Thymus (tissue), 11 donors: ENCODE measurements around the gene POLR2B. TPM values are rescaled to one million over a fixed set of nuclear protein-coding genes. Genes with fewer than 3 reads are reported as not detected.

Source experiments
- DNase-seq, 9 donors: peaks; one replicate each; pipeline ENCODE4 v3.0.0-alpha.2; 2013; ENCODE audit warnings: low spot score in 9 of 9, low read depth in 6 of 9, missing footprints in 1 of 9
- H3K27ac ChIP-seq, 2 donors: one replicate each; pipeline ENCODE4 v1.5.1; 2013; ENCODE audit warnings: control low read depth in 1 of 2, low read depth in 1 of 2, low read length in 1 of 2, mild to moderate bottlenecking in 1 of 2, moderate library complexity in 1 of 2
- H3K27me3 ChIP-seq, 2 donors: one replicate each; pipeline ENCODE4 v1.5.1; 2013; ENCODE audit warnings: low read length in 1 of 2; ENCODE audit not compliant: control insufficient read depth in 2 of 2, insufficient read depth in 1 of 2
- H3K36me3 ChIP-seq, 2 donors: one replicate each; pipeline ENCODE4 v1.5.1; 2013; ENCODE audit warnings: low read length in 1 of 2, mild to moderate bottlenecking in 1 of 2, moderate library complexity in 1 of 2; ENCODE audit not compliant: control insufficient read depth in 2 of 2, insufficient read depth in 2 of 2
- H3K4me1 ChIP-seq, 2 donors: one replicate each; pipeline ENCODE4 v1.5.1; 2013; ENCODE audit warnings: low read length in 2 of 2; ENCODE audit not compliant: control insufficient read depth in 2 of 2, insufficient read depth in 2 of 2
- H3K4me3 ChIP-seq, 2 donors: one replicate each; pipeline ENCODE4 v1.5.1; 2013; ENCODE audit warnings: low read length in 2 of 2, control low read depth in 1 of 2, mild to moderate bottlenecking in 1 of 2
- H3K9me3 ChIP-seq, 2 donors: one replicate each; pipeline ENCODE4 v1.5.1; 2013; ENCODE audit warnings: low read length in 1 of 2, mild to moderate bottlenecking in 1 of 2; ENCODE audit not compliant: control insufficient read depth in 2 of 2, insufficient read depth in 1 of 2
- WGBS: extraction: QIAGEN DNeasy Blood & Tissue Kit; methylation state at CpG from one replicate; pipeline ENCODE4 v1.1.7; 2013; 5-methylcytosine and 5-hydroxymethylcytosine counted together
- polyA plus RNA-seq: library from polyadenylated mRNA; stranded (reverse); fragments of 200-250 nt; gene quantifications from one replicate; pipeline ENCODE4 v1.2.3, GENCODE V29; 2013
- total RNA-seq: library from RNA; stranded (reverse); fragments of 120-200 nt; gene quantifications from one replicate; pipeline ENCODE4 v1.2.4, GENCODE V29; 2013
- donor health status: healthy.

POLR2B gene
- total and polyA plus RNA-seq, 2 donors: 59.5 to 120 TPM

- no peak overlapping the region for H3K27ac ChIP-seq
- H3K9me3 ChIP-seq: no peaks in the 10 kb centered on the region
- no peak overlapping the region for H3K4me3 ChIP-seq
- DNase-seq: no peak
- H3K27me3 ChIP-seq: no peaks in the 10 kb centered on the region
- no peaks in the 10 kb centered on the region for H3K36me3 ChIP-seq
- no peaks in the 10 kb centered on the region for H3K4me1 ChIP-seq
- WGBS: 95% methylated on average over 9 of the region's 9 CpGs
Measured at GRCh38 chr4:56953680-56954520, 24.8 kb upstream of the POLR2B start.

GRCh38 chr4:56958111-56958517, 20.6 kb upstream of the POLR2B start:
- 92% methylated on average over 7 of the region's 7 CpGs for WGBS
- Histone ChIP-seq H3K4me1 (no peaks in the 10 kb centered on the region), H3K27me3 (no peaks in the 10 kb centered on the region), H3K27ac (no peak overlapping the region), H3K9me3 (no peaks in the 10 kb centered on the region), H3K4me3 (no peak overlapping the region), H3K36me3 (peaks cover 6 to 18% of the 10 kb centered on the region in 2 donors)
- peak in 1 of 9 donors; percentile 27 for DNase-seq

DNA sequence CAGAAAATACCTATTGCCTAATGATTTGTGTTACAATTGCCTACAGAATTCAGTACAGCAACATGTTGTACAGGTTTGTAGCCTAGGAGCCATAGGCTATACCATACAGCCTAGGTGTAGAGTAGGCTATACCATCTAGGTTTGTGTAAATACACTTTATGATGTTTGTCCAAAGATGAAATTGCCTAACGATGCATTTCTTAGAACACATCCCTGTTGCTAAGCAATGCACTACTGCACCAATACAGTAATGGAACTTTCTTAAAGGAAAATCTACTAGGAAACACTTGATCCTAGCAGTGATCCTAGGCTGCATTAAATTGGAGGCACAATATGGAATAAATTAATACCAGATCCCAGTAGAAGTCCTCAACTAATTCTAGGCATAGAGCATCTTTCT, 19.6 kb upstream of the POLR2B start:
- 94% methylated on average over 1 of the region's 1 CpG for WGBS
- Histone ChIP-seq H3K4me1 (no peaks in the 10 kb centered on the region), H3K27me3 (no peaks in the 10 kb centered on the region), H3K9me3 (no peaks in the 10 kb centered on the region), H3K36me3 (peaks cover 11 to 26% of the 10 kb centered on the region in 2 donors), H3K4me3 (no peak overlapping the region), H3K27ac (no peak overlapping the region)
- DNase-seq: no peak

GRCh38 chr4:56961107-56961500, 17.6 kb upstream of the POLR2B start:
- no peaks in the 10 kb centered on the region for H3K9me3 ChIP-seq
- H3K27ac ChIP-seq: no peak overlapping the region
- H3K27me3 ChIP-seq: no peaks in the 10 kb centered on the region
- no peaks in the 10 kb centered on the region for H3K4me1 ChIP-seq
- WGBS: 98% methylated on average over 2 of the region's 2 CpGs
- no peak overlapping the region for H3K4me3 ChIP-seq
- H3K36me3 ChIP-seq: peaks cover 28 to 43% of the 10 kb centered on the region in 2 donors
- no peak for DNase-seq

DNA sequence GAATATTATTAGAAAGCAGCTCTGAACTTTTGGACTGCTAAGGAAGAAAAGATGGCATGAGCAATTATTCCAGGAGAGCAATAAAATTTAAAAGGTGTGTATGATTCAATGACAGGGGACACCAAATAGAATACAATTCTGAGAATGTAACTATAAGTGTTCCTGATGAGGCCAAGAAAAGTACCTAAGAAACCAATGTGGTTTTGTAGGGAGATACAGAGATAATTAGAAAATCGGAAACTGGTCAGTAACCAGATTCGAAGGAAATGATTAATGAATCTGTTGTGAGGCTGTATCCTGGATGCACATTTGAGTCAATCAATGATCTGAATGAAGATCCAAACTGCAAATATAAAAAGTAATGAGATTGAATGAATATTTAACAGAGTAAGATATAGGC, 7.3 kb upstream of the POLR2B start:
- H3K9me3 ChIP-seq: peaks cover 0 to 4% of the 10 kb centered on the region in 2 donors
- no peak overlapping the region for H3K27ac ChIP-seq
- DNase-seq: no peak
- peaks cover 38 to 61% of the 10 kb centered on the region in 2 donors for H3K36me3 ChIP-seq
- peaks cover 4 to 16% of the 10 kb centered on the region in 2 donors for H3K4me1 ChIP-seq
- no peaks in the 10 kb centered on the region for H3K27me3 ChIP-seq
- 97% methylated on average over 2 of the region's 2 CpGs for WGBS
- H3K4me3 ChIP-seq: no peak overlapping the region

- Histone ChIP-seq H3K4me3 (no peak overlapping the region), H3K9me3 (peaks cover 0 to 4% of the 10 kb centered on the region in 2 donors), H3K27me3 (no peaks in the 10 kb centered on the region), H3K36me3 (peaks cover 37 to 51% of the 10 kb centered on the region in 2 donors), H3K27ac (no peak overlapping the region), H3K4me1 (peaks cover 4 to 18% of the 10 kb centered on the region in 2 donors)
- WGBS: 97% methylated on average over 2 of the region's 2 CpGs
- no peak for DNase-seq
Measured at GRCh38 chr4:56972389-56972788, 6.3 kb upstream of the POLR2B start.

GRCh38 chr4:56972809-56973208, 5.9 kb upstream of the POLR2B start:
- peaks cover 37 to 48% of the 10 kb centered on the region in 2 donors for H3K36me3 ChIP-seq
- H3K9me3 ChIP-seq: peaks cover 0 to 4% of the 10 kb centered on the region in 2 donors
- H3K4me1 ChIP-seq: peaks cover 4 to 18% of the 10 kb centered on the region in 2 donors
- no peak overlapping the region for H3K27ac ChIP-seq
- H3K27me3 ChIP-seq: no peaks in the 10 kb centered on the region
- no peak for DNase-seq
- H3K4me3 ChIP-seq: no peak overlapping the region

GRCh38 chr4:56973336-56973735, 5.4 kb upstream of the POLR2B start:
- Histone ChIP-seq H3K4me1 (peaks cover 4 to 18% of the 10 kb centered on the region in 2 donors), H3K27ac (no peak overlapping the region), H3K4me3 (no peak overlapping the region), H3K27me3 (no peaks in the 10 kb centered on the region), H3K36me3 (peaks cover 37 to 43% of the 10 kb centered on the region in 2 donors), H3K9me3 (peaks cover 0 to 4% of the 10 kb centered on the region in 2 donors)
- WGBS: 98% methylated on average over 3 of the region's 3 CpGs
- DNase-seq: no peak

GRCh38 chr4:56976283-56976836, 2.3 kb upstream of the POLR2B start:
- Histone ChIP-seq H3K27ac (no peak overlapping the region), H3K9me3 (peaks cover 0 to 4% of the 10 kb centered on the region in 2 donors), H3K4me3 (peak overlapping the region; percentile 75 to 82), H3K36me3 (peaks cover 20 to 30% of the 10 kb centered on the region in 2 donors), H3K27me3 (no peaks in the 10 kb centered on the region), H3K4me1 (peaks cover 18 to 30% of the 10 kb centered on the region in 2 donors)
- peak in 1 of 9 donors; percentile 24 for DNase-seq
- 6% methylated on average over 35 of the region's 35 CpGs for WGBS
